ENCODE data around the gene JUNB.
"Not testable (repeated sequence)": the region's sequence is repeated elsewhere in the genome, so short reads cannot be mapped to it uniquely, and the experiment has no call there.

The JUNB gene

GRCh38 chr19:12815088-12815487 is 23.8 kb downstream of the JUNB start:
- no peak for DNase-seq

- not testable (repeated sequence) for DNase-seq
Measured at GRCh38 chr19:12817188-12817587, 25.9 kb downstream of the JUNB start.

GRCh38 chr19:12817810-12818209 is 26.5 kb downstream of the JUNB start:
- not testable (repeated sequence) for DNase-seq

- no peak for DNase-seq
Measured at GRCh38 chr19:12821761-12822160, 30.5 kb downstream of the JUNB start.

- no peak for DNase-seq
Measured at GRCh38 chr19:12825254-12826131, 34.2 kb downstream of the JUNB start.

GRCh38 chr19:12828494-12828893 is 37.2 kb downstream of the JUNB start:
- peak; percentile 51 for DNase-seq

- DNase-seq = no peak
Measured at GRCh38 chr19:12833418-12833737, 42.1 kb downstream of the JUNB start.

- peak; percentile 60 for DNase-seq
Measured at GRCh38 chr19:12833738-12834565, 42.7 kb downstream of the JUNB start.

- no peak for DNase-seq
Measured at GRCh38 chr19:12834566-12834943, 43.3 kb downstream of the JUNB start, which contains the start of gene RTBDN. Gene RTBDN, minus strand, starts transcription at chr19:12834579. Its CDS starts 4,600 bp downstream, at chr19:12829979.

- DNase-seq = peak; percentile 60
Measured at GRCh38 chr19:12834976-12835757, 43.9 kb downstream of the JUNB start.

- DNase-seq = no peak
Measured at GRCh38 chr19:12836529-12836863, 45.2 kb downstream of the JUNB start.

- DNase-seq = no peak
Measured at GRCh38 chr19:12837225-12837624, 45.9 kb downstream of the JUNB start.

- no peak for DNase-seq
Measured at GRCh38 chr19:12838182-12838885, 47.0 kb downstream of the JUNB start, which contains the start of gene MAST1. Gene MAST1, plus strand, starts transcription at chr19:12838515. Its CDS starts 58 bp downstream, at chr19:12838573.

GRCh38 chr19:12838886-12839756 is 47.8 kb downstream of the JUNB start:
- no peak for DNase-seq

- no peak for DNase-seq
Measured at GRCh38 chr19:12840091-12841079, 49.1 kb downstream of the JUNB start.

- no peak for DNase-seq
Measured at GRCh38 chr19:12841094-12841493, 49.8 kb downstream of the JUNB start.

GRCh38 chr19:12842511-12842910 is 51.2 kb downstream of the JUNB start:
- DNase-seq = no peak
